Karpas-422 (cell line): Measurements from ENCODE around the gene XPO6. TPM values are rescaled to one million over a fixed set of nuclear protein-coding genes. Genes with fewer than 3 reads are reported as not detected.

Experiments
- DNase-seq: peaks from one replicate; pipeline ENCODE4 v3.0.0-alpha.2; 2015
- H2AFZ ChIP-seq: fragments of 200-600 bp; sonication (generic); 2 replicates; pipeline ENCODE4 v1.6.1; 2014; ENCODE audit warnings: antibody characterized with exemption, low read length, mixed read lengths
- H3K27ac ChIP-seq: fragments of 200-600 bp; sonication (generic); 2 replicates; pipeline ENCODE4 v1.5.1; 2014; ENCODE audit warnings: mild to moderate bottlenecking, low read length, moderate library complexity
- H3K27me3 ChIP-seq: fragments of 200-600 bp; sonication (generic); 2 replicates; pipeline ENCODE4 v1.6.1; 2014; ENCODE audit warnings: low read length, mixed read lengths
- H3K36me3 ChIP-seq: fragments of 200-600 bp; sonication (generic); 2 replicates; pipeline ENCODE4 v1.6.1; 2014; ENCODE audit warnings: low read length, mixed read lengths; ENCODE audit not compliant: insufficient read depth
- H3K4me1 ChIP-seq: fragments of 200-600 bp; sonication (generic); 2 replicates; pipeline ENCODE4 v1.6.1; 2014; ENCODE audit warnings: mild to moderate bottlenecking, low read length, mixed read lengths
- H3K4me2 ChIP-seq: fragments of 200-600 bp; sonication (generic); 2 replicates; pipeline ENCODE4 v1.6.1; 2014; ENCODE audit warnings: low read length, low read depth, mild to moderate bottlenecking; ENCODE audit not compliant: poor library complexity, severe bottlenecking
- H3K4me3 ChIP-seq: fragments of 200-600 bp; sonication (generic); 2 replicates; pipeline ENCODE4 v1.5.1; 2014; ENCODE audit warnings: mild to moderate bottlenecking, antibody characterized with exemption, low read length, mixed read lengths
- H3K79me2 ChIP-seq: fragments of 200-600 bp; sonication (generic); 2 replicates; pipeline ENCODE4 v1.6.1; 2014; ENCODE audit warnings: mild to moderate bottlenecking, low read length, mixed read lengths
- H3K9ac ChIP-seq: fragments of 200-600 bp; sonication (generic); 2 replicates; pipeline ENCODE4 v1.6.0; 2014; ENCODE audit warnings: low read length
- H3K9me2 ChIP-seq: fragments of 200-600 bp; sonication (generic), shearing (Covaris generic); replicated peaks from 2 replicates; pipeline ENCODE4 v1.6.0; 2014; ENCODE audit warnings: mild to moderate bottlenecking, low read length, moderate library complexity; ENCODE audit not compliant: insufficient read depth
- H3K9me3 ChIP-seq: fragments of 300-700, 200-600 bp; sonication (generic); 2 replicates; pipeline ENCODE4 v1.6.1; 2014; ENCODE audit warnings: low read length, mixed read lengths
- H4K20me1 ChIP-seq: fragments of 200-600 bp; sonication (generic); 2 replicates; pipeline ENCODE4 v1.6.1; 2014; ENCODE audit warnings: mild to moderate bottlenecking, antibody characterized with exemption, low read length, low read depth; ENCODE audit not compliant: insufficient read depth
- small RNA-seq: library from RNA; depleted of rRNA; stranded (forward); fragments of <200 nt; gene quantifications from one replicate; pipeline ENCODE3, GENCODE V24; 2014
- total RNA-seq: library from RNA; depleted of rRNA; stranded (reverse); fragments of >200 nt; shearing (Covaris generic); gene quantifications from 2 replicates; pipeline ENCODE4 v1.2.3, GENCODE V29; 2014; ENCODE audit warnings: low replicate concordance; rRNA removed

Gene XPO6
- total RNA-seq, 1 experiment from 2014 or later, result 136 TPM

DNA sequence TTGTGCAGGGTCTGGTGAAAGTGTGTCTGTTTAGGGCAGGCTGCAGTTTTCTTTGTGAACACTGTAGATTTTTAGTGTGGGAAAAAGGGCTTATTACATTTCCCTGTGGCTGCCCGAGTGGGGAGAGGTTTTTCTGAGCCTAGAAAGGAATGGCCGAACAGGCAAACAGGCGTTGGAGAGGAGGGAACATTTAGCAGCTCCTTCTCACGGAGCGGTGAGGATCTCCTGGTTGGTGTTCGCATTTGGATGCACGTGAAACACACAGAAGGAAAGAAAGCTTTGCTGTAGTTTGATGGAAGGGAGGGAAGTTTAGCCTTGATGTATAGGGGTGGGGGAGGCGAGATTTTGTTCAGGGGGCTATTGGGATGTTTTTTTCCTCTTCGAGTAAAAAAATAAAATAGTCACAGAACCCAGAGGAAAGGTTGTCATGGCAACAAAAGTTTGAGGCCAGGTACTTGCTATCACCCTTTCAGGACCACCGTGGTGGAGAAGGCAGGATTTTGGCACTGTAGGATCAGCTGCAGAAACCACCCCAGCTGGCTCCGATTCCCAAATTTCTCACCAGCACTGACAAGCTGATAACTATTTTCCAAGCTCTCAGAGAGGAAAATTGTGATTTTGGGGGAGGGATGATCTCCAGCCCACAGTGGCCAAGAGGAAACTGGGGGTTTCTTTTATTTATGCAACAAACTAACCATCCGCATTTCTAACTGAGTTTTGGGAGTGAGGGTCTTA lies 151.8 kb downstream of the XPO6 start:
- Histone ChIP-seq H3K9ac (no peak overlapping the region), H3K4me2 (no peak overlapping the region), H3K27me3 (no peaks in the 10 kb centered on the region), H2AFZ (no peak overlapping the region), H3K27ac (no peak overlapping the region), H3K4me3 (no peak overlapping the region), H3K4me1 (no peaks in the 10 kb centered on the region), H3K9me3 (no peaks in the 10 kb centered on the region), H3K36me3 (no peaks in the 10 kb centered on the region), H3K9me2 (no peaks in the 10 kb centered on the region), H3K79me2 (no peaks in the 10 kb centered on the region), H4K20me1 (no peaks in the 10 kb centered on the region)
- no peak for DNase-seq

DNA sequence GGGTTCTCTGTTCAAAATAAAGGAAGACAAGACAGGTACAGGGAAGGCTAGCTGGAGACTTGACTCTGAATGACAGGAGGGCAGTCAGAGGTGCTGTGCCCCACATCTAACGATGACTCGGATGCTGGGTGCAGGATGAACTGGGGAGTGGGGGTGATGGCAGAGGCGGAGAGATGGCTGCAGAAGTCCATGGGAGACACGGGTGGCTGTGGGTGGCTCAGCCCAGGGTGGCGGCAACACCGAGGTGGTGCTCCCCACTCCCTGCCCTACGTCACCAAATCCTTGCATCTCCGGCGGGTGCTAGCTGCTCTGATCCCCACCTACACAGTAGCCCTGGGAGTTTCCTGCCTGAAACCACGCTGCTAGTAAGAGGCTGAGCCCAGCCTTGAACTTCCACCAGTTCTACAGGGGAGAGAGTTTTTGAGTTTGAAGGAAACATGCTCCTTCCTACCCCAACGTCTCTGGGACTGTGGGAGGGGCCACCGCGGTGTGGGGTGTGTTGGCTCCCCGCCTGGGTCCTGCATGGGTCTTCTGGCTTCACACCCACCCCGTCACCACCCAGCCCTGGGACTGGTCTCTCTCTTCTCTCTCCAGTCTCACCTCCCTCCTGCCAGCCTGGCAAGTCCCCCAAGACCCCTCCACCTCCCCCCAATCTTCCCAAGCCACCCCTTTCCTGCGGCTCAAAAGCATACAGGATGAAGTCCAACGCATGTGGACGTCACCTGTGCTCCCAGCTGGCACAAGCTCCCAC lies 152.8 kb downstream of the XPO6 start:
- Histone ChIP-seq H3K9me2 (no peaks in the 10 kb centered on the region), H3K4me2 (no peak overlapping the region), H2AFZ (no peak overlapping the region), H3K36me3 (no peaks in the 10 kb centered on the region), H3K4me1 (no peaks in the 10 kb centered on the region), H3K27me3 (no peaks in the 10 kb centered on the region), H4K20me1 (no peaks in the 10 kb centered on the region), H3K27ac (no peak overlapping the region), H3K9ac (no peak overlapping the region), H3K79me2 (no peaks in the 10 kb centered on the region), H3K9me3 (no peaks in the 10 kb centered on the region), H3K4me3 (no peak overlapping the region)
- DNase-seq, result no peak

DNA sequence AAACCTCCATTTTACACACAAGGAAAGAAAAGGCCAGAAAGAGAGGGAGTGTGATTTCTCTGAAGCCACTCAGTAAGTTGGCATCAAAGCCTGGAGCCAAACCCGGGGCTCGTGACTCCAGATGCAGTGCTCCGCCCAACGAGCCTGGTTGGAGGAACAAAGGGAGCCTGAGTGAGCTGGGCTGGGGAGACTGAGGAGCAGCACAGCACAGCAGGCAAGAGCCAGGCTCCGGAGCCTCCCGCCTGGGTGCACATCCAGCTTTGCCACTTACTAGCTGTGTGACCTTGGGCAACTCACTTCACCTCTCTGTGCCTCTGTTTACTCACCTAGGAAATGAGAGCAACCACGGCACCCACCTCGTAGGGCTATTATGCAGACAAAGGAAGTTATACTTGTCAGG lies 153.8 kb downstream of the XPO6 start:
- no peaks in the 10 kb centered on the region for H3K9me3 ChIP-seq
- H3K9ac ChIP-seq, result no peak overlapping the region
- no peak overlapping the region for H3K4me3 ChIP-seq
- no peaks in the 10 kb centered on the region for H3K9me2 ChIP-seq
- no peak overlapping the region for H3K4me2 ChIP-seq
- H3K36me3 ChIP-seq, result no peaks in the 10 kb centered on the region
- DNase-seq, result no peak
- no peaks in the 10 kb centered on the region for H3K27me3 ChIP-seq
- no peaks in the 10 kb centered on the region for H3K4me1 ChIP-seq
- no peaks in the 10 kb centered on the region for H4K20me1 ChIP-seq
- no peak overlapping the region for H3K27ac ChIP-seq
- no peak overlapping the region for H2AFZ ChIP-seq
- H3K79me2 ChIP-seq, result no peaks in the 10 kb centered on the region

DNA sequence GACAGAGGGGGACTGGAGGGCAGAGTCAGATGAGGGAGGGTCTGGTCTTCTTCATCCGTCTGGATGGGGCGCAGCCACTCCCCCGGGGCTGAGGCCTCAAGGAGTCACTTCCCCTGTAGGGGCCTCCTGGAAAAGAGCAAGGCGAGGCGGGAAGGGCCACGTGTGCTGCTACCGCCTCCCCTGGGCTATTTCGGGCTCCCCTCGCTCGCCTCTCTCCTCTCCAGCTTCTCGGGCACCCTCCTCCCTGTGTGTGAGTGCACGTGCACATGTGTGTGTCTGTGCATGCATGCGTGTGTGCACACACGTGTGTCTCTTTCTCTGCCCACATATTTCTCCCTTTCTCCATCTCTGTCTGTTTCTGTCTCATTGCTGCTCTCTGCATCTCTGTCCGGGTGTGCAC lies 158.3 kb downstream of the XPO6 start:
- H3K4me2 ChIP-seq, result no peak overlapping the region
- H3K79me2 ChIP-seq, result no peaks in the 10 kb centered on the region
- no peak overlapping the region for H3K4me3 ChIP-seq
- H3K36me3 ChIP-seq, result no peaks in the 10 kb centered on the region
- no peaks in the 10 kb centered on the region for H3K4me1 ChIP-seq
- no peak overlapping the region for H3K9ac ChIP-seq
- DNase-seq, result no peak
- no peak overlapping the region for H2AFZ ChIP-seq
- H3K9me2 ChIP-seq, result no peaks in the 10 kb centered on the region
- no peaks in the 10 kb centered on the region for H4K20me1 ChIP-seq
- no peaks in the 10 kb centered on the region for H3K9me3 ChIP-seq
- no peaks in the 10 kb centered on the region for H3K27me3 ChIP-seq
- H3K27ac ChIP-seq, result no peak overlapping the region

DNA sequence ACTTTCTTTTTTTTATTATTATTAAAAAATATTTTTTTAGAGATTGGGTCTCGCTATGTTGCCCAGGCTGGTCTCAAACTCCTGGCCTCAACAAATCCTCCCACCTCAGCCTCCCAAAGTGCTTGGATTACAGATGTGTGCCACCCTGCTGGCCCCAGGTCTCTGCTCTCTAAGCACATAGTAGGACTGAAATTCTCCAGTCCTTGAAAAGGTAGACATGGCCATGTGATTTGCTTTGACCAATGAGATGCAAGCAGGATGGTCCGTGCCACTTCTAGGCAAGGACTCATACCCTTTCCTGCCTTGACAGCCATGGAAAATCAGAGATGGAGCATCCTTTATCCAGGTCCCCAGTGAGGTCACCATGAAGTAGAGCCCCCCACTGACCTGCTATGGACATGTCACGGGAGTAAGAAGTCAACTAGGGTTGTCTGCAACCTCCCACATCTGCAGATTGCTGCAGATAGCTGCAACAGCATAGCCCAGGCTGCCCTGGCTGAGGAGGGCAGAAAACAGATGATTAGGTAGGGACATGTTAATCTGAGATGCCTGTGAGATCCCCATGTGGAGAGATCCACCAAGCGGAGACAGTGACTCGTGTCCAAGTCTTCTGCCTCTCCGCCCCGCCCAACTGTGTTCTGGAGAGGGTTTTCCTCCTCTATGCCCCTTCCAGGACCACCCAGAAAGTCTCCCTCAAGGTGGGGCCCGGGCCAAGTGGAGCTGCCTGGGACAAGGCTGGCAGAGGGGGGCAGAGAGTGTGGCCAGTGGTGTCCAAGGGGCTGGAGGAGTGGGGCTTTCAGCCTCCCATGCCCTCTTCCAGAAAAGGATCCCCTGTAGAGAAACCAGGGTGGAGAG lies 159.3 kb downstream of the XPO6 start:
- no peak for DNase-seq
- H3K4me1 ChIP-seq, result no peaks in the 10 kb centered on the region
- no peaks in the 10 kb centered on the region for H3K79me2 ChIP-seq
- H3K4me3 ChIP-seq, result no peak overlapping the region
- H4K20me1 ChIP-seq, result no peaks in the 10 kb centered on the region
- no peak overlapping the region for H3K4me2 ChIP-seq
- H3K9me2 ChIP-seq, result no peaks in the 10 kb centered on the region
- H2AFZ ChIP-seq, result no peak overlapping the region
- no peak overlapping the region for H3K9ac ChIP-seq
- no peak overlapping the region for H3K27ac ChIP-seq
- H3K9me3 ChIP-seq, result no peaks in the 10 kb centered on the region
- H3K36me3 ChIP-seq, result no peaks in the 10 kb centered on the region
- H3K27me3 ChIP-seq, result no peaks in the 10 kb centered on the region

DNA sequence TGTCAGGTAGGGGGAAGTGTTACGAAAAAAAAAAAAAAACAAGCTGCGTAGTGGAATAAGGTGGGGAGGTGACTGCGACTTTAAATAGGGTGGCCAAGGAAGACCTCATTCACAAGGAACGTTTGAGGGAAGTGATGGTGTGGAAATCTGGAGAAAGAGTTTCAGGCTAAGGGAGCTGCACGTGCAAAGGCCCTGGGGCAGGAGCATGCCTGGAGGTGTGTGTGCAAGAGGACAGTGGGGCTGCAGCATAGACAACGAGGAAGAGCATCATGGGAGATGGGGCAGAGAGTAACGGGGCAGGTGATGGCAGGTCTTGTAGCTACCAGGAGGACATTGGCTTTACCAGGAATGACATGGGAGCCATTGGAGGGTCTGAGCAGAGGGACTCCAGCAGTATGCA lies 160.3 kb downstream of the XPO6 start:
- H3K4me2 ChIP-seq, result no peak overlapping the region
- H4K20me1 ChIP-seq, result no peaks in the 10 kb centered on the region
- no peak overlapping the region for H3K4me3 ChIP-seq
- H3K36me3 ChIP-seq, result no peaks in the 10 kb centered on the region
- DNase-seq, result no peak
- no peaks in the 10 kb centered on the region for H3K9me3 ChIP-seq
- H3K27ac ChIP-seq, result no peak overlapping the region
- no peak overlapping the region for H3K9ac ChIP-seq
- no peaks in the 10 kb centered on the region for H3K9me2 ChIP-seq
- H2AFZ ChIP-seq, result no peak overlapping the region
- no peaks in the 10 kb centered on the region for H3K27me3 ChIP-seq
- H3K4me1 ChIP-seq, result no peaks in the 10 kb centered on the region
- H3K79me2 ChIP-seq, result no peaks in the 10 kb centered on the region

Small RNAs within 50 kb of the gene (small RNA-seq; reads per million reads assigned to genes)
- not detected for gene RF00402
- gene RNY1P10, result not detected

Other genes with a start within 250 kb of the XPO6 start
- gene GSG1L, start 148.3 kb downstream of the XPO6 start, total RNA-seq, result not detected in 2 replicates
- 0.07 TPM in 2 replicates for gene SBK1, start 80.6 kb upstream of the XPO6 start, total RNA-seq
- gene NPIPB6, start 151.5 kb upstream of the XPO6 start, total RNA-seq, result 0.47 and 8.3 TPM in 2 replicates
- 118 and 148 TPM in 2 replicates for gene EIF3CL, start 191.9 kb upstream of the XPO6 start, total RNA-seq